Measurements from ENCODE around the gene RABGAP1.

The RABGAP1 gene

DNA sequence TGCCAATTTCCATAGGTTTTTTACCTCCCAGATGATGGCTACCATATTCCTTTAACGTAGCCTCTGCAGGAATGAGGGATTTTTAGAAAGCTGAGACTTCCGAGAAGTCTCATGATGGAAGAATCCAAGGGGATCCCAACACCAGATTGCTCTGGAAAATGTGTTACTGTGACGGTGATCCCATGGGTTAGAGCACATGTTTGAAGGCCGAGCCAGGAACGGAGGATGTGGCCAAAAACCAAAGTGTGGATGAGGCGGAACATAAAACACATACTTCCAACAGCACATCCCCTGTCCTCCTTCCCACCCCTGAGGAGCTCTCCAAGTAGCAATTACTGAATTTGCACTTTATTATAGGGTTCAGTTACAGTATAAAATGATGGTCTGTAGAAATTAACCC, 175.2 kb downstream of the RABGAP1 start:
- TF ChIP-seq, protein P1, sequence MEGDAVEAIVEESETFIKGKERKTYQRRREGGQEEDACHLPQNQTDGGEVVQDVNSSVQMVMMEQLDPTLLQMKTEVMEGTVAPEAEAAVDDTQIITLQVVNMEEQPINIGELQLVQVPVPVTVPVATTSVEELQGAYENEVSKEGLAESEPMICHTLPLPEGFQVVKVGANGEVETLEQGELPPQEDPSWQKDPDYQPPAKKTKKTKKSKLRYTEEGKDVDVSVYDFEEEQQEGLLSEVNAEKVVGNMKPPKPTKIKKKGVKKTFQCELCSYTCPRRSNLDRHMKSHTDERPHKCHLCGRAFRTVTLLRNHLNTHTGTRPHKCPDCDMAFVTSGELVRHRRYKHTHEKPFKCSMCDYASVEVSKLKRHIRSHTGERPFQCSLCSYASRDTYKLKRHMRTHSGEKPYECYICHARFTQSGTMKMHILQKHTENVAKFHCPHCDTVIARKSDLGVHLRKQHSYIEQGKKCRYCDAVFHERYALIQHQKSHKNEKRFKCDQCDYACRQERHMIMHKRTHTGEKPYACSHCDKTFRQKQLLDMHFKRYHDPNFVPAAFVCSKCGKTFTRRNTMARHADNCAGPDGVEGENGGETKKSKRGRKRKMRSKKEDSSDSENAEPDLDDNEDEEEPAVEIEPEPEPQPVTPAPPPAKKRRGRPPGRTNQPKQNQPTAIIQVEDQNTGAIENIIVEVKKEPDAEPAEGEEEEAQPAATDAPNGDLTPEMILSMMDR (IDR thresholded peaks at IDR 0.05; ENCODE audit: control extremely low read depth, extremely low read depth, low read depth, missing control alignments) = no peak
- no peak for DNase-seq (ENCODE audit: extremely low spot score)
- POLR2A ChIA-PET = no interaction called here
- CTCF ChIA-PET = no interaction called here

DNA sequence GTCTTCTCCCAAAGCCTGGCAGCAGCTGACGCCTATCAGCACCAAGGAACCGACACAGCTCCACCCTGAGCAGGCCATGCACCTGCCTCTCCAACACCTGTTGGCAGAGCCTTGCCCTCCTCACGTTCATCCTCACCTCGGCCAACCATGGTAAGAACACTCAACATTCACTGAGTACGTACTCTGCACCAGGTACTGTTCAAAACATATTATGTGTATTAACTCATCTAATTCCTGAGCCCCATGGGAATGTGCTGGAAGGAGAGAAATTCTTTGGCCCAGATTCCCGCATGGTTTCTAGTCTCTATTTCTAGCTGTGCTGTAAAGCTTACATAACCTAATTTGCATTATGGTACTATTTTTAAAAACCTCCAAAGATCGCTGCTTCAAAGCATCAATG, 178.7 kb downstream of the RABGAP1 start:
- no peak for DNase-seq (ENCODE audit: extremely low spot score)
- TF ChIP-seq, protein P1 (IDR thresholded peaks at IDR 0.05; ENCODE audit: control extremely low read depth, extremely low read depth, low read depth, missing control alignments) = no peak
- POLR2A ChIA-PET = interaction anchor here (0.7 kb wide), 1 partner anchor 249 kb away, joined by 3 read pairs; no protein-coding TSS in a partner anchor
- CTCF ChIA-PET = interaction anchor here (0.6 to 1.6 kb wide), 3 partner anchors 10 to 105 kb away, joined by 3 to 5 read pairs (median 3); no protein-coding TSS in a partner anchor

DNA sequence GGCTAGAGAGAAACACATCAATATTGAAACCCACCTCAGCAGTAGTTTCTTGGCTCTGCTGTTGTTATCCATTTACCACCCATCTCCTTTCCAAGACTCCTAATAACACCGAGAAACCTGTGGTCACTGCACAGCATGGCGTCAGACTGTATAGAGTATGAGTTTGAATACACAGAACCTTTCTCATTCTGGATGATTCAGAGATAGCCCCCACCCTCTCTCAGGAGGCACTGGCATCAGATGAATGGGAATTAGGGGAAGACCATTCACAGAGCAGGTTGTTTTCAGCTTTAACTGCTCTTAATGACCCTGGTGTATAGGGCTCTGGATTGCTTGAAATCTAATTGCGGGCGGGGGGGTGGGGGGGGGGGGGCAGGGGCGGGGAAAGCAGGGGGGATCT, 179.3 kb downstream of the RABGAP1 start:
- TF ChIP-seq, protein P1 (IDR thresholded peaks at IDR 0.05; ENCODE audit: control extremely low read depth, extremely low read depth, low read depth, missing control alignments) = no peak
- POLR2A ChIA-PET = interaction anchor here (0.7 kb wide), 1 partner anchor 248 kb away, joined by 3 read pairs; no protein-coding TSS in a partner anchor
- DNase-seq (ENCODE audit: extremely low spot score) = no peak
- CTCF ChIA-PET = interaction anchor here (1.0 to 1.6 kb wide), 3 partner anchors 17 to 105 kb away, joined by 3 to 5 read pairs (median 4); no protein-coding TSS in a partner anchor

DNA sequence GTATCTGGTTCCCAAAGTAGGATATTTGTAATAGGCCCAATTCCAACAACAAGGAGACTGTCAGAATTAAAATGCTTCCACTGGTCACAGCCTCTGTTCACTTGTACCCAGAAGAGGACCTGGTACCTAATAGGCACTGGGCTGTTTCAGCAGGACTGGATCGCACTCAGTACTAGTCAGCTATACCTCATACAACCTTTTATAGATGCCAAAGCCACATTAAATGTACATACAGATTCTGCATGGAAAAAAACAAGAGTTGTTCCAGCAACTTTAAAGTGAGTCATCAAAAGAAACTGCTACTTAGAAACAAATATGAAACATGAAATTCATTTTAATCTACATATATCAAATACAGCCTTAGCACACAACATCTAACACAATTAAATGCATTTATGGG, 180.1 kb downstream of the RABGAP1 start:
- ChIA-PET POLR2A (no interaction called here), CTCF (interaction anchor here (0.8 to 1.5 kb wide), 4 partner anchors 18 to 229 kb away, joined by 3 to 4 read pairs (median 4); no protein-coding TSS in a partner anchor)
- no peak for DNase-seq (ENCODE audit: extremely low spot score)
- TF ChIP-seq, protein P1 (IDR thresholded peaks at IDR 0.05; ENCODE audit: control extremely low read depth, extremely low read depth, low read depth, missing control alignments) = no peak

DNA sequence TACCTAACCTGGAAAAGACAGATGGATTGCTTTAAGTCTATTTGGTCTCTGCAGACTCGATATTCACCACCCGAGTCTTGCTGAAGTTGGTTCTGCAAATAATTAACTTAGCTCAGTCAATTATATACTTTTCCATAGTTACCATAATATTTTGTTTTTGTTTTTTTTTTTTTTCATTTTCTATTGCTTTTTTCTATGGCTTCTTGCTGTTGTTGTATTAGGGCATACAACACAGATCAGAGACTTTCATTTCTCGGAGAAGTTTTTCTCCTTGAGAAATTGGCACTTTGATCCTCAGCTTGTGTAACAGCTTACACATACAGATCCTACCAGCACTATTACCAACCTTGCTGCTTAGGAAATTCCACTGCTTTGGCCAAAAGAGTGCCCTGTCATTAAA, 180.6 kb downstream of the RABGAP1 start:
- TF ChIP-seq, protein P1 (IDR thresholded peaks at IDR 0.05; ENCODE audit: control extremely low read depth, extremely low read depth, low read depth, missing control alignments) = no peak
- ChIA-PET CTCF (interaction anchor here (0.8 to 1.5 kb wide), 7 partner anchors 19 to 228 kb away, joined by 3 to 4 read pairs (median 4); no protein-coding TSS in a partner anchor), POLR2A (interaction anchor here (0.7 kb wide), 1 partner anchor 288 kb away, joined by 4 read pairs; no protein-coding TSS in a partner anchor)
- DNase-seq (ENCODE audit: extremely low spot score) = no peak

DNA sequence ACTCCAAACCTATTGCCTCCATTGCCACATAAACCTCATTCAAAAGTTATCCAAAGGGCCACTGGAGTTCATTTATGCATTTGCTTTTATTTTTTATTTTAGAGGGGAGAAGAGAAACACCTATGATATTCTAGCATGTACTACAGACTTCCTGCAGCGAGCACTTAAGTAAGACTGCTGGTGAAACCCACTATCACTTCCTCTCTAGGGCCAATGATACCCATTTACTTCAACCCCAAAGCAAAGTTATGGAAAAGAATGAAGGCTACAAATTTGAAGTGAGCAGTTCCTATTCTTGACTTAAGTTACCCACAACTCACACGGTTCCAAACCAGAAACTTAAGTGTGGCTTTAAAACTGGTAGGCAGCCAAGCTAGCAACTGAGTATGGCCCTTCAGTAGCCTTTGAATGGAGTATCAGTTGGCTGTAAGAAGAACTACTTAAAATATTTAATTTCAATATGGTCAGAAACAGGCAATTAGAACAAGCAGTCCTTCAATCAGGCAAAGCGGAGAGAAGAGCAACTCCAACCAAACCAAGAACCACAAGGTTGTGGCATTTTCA, 186.8 kb downstream of the RABGAP1 start:
- POLR2A ChIA-PET = no interaction called here
- CTCF ChIA-PET = no interaction called here
- DNase-seq (ENCODE audit: extremely low spot score) = no peak
- TF ChIP-seq, protein P1 (IDR thresholded peaks at IDR 0.05; ENCODE audit: control extremely low read depth, extremely low read depth, low read depth, missing control alignments) = no peak
